Activated naive CD8-positive, alpha-beta T cell (primary cell): ENCODE data around the gene GORASP1.
"Not testable (repeated sequence)": the region's sequence is repeated elsewhere in the genome, so short reads cannot be mapped to it uniquely, and the experiment has no call there.

Source experiments
- H3K27ac Mint-ChIP-seq: one replicate; pipeline ENCODE4 v1.8.0; 2021; ENCODE audit warnings: mixed read lengths
- H3K27me3 Mint-ChIP-seq: one replicate; pipeline ENCODE4 v1.8.0; 2021; ENCODE audit warnings: mixed read lengths
- H3K36me3 Mint-ChIP-seq: one replicate; pipeline ENCODE4 v1.8.0; 2021; ENCODE audit warnings: mixed read lengths
- H3K4me1 Mint-ChIP-seq: one replicate; pipeline ENCODE4 v1.8.0; 2021; ENCODE audit warnings: low read depth, mixed read lengths
- H3K4me3 Mint-ChIP-seq: one replicate; pipeline ENCODE4 v1.8.0; 2021; ENCODE audit warnings: mild to moderate bottlenecking, mixed read lengths
- H3K9me3 Mint-ChIP-seq: one replicate; pipeline ENCODE4 v1.8.0; 2021; ENCODE audit warnings: low read depth, mixed read lengths

Gene GORASP1

GRCh38 chr3:39088889-39089288 is 18.5 kb downstream of the GORASP1 start:
- Mint-ChIP-seq H3K9me3 (no peaks in the 10 kb centered on the region), H3K4me3 (no peak overlapping the region), H3K36me3 (peaks cover 2% of the 10 kb centered on the region), H3K27me3 (no peaks in the 10 kb centered on the region), H3K27ac (no peak overlapping the region), H3K4me1 (no peaks in the 10 kb centered on the region)

- peaks cover 3% of the 10 kb centered on the region for H3K36me3 Mint-ChIP-seq
- no peaks in the 10 kb centered on the region for H3K4me1 Mint-ChIP-seq
- H3K27ac Mint-ChIP-seq: no peak overlapping the region
- no peaks in the 10 kb centered on the region for H3K9me3 Mint-ChIP-seq
- no peaks in the 10 kb centered on the region for H3K27me3 Mint-ChIP-seq
- H3K4me3 Mint-ChIP-seq: no peak overlapping the region
Observed at GRCh38 chr3:39088456-39088855, 19.0 kb downstream of the GORASP1 start.

GRCh38 chr3:39086144-39086543 is 21.3 kb downstream of the GORASP1 start:
- Mint-ChIP-seq H3K36me3 (peaks cover 9% of the 10 kb centered on the region), H3K4me3 (no peak overlapping the region), H3K27ac (no peak overlapping the region), H3K4me1 (peaks cover 2% of the 10 kb centered on the region), H3K9me3 (no peaks in the 10 kb centered on the region), H3K27me3 (no peaks in the 10 kb centered on the region)

GRCh38 chr3:39082666-39083313 is 24.6 kb downstream of the GORASP1 start:
- Mint-ChIP-seq H3K36me3 (peaks cover 10% of the 10 kb centered on the region), H3K9me3 (no peaks in the 10 kb centered on the region), H3K4me3 (no peak overlapping the region), H3K27ac (peak overlapping the region; percentile 5), H3K27me3 (no peaks in the 10 kb centered on the region), H3K4me1 (peaks cover 2% of the 10 kb centered on the region)

- Mint-ChIP-seq H3K4me3 (no peak overlapping the region), H3K27me3 (no peaks in the 10 kb centered on the region), H3K4me1 (peaks cover 2% of the 10 kb centered on the region), H3K9me3 (no peaks in the 10 kb centered on the region), H3K27ac (peak overlapping the region; percentile 8), H3K36me3 (peaks cover 12% of the 10 kb centered on the region)
Observed at GRCh38 chr3:39080026-39080425, 27.4 kb downstream of the GORASP1 start.

DNA sequence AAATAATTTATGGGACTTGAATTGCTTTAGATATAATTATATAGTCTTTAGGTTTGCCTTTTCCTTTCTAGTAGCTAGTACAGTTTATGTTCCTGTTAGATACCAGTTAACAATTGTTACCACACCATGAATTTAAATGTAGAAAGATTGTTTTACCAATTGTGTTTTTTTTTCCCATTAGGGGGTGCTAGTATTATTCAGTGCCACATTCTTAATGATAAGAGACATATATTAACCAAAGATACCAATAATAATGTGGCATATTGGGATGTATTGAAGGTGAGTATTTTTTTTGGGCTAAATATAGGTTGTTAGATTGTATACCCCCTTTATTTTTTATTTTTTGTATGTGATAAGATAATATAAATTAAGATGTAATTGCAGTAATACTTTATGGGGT is 27.9 kb downstream of the GORASP1 start:
- no peaks in the 10 kb centered on the region for H3K27me3 Mint-ChIP-seq
- peaks cover 15% of the 10 kb centered on the region for H3K36me3 Mint-ChIP-seq
- no peaks in the 10 kb centered on the region for H3K9me3 Mint-ChIP-seq
- peaks cover 2% of the 10 kb centered on the region for H3K4me1 Mint-ChIP-seq
- H3K4me3 Mint-ChIP-seq: no peak overlapping the region
- no peak overlapping the region for H3K27ac Mint-ChIP-seq

DNA sequence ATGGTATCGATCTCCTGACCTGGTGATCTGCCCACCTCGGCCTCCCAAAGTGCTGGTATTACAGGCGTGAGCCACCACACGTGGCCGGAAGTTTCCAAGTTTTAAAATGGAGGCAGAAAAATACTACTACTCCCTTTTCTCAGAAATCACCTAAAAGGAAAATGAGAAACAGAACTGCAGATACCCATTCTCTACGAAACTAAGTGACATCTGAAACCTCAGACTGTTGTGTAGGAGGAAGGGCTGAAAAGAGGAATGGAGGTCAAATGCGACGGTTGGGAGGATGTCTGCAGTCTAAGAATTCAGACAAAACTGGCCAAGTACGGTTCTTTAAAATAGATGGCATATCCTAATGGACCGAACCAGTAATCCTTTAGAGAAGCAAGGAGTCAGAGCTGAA is 31.5 kb downstream of the GORASP1 start:
- Mint-ChIP-seq H3K27me3 (no peaks in the 10 kb centered on the region), H3K4me3 (no peak overlapping the region), H3K36me3 (peaks cover 20% of the 10 kb centered on the region)

GRCh38 chr3:39068556-39068955 is 38.9 kb downstream of the GORASP1 start:
- H3K9me3 Mint-ChIP-seq: no peaks in the 10 kb centered on the region
- H3K27ac Mint-ChIP-seq: no peak overlapping the region
- H3K27me3 Mint-ChIP-seq: no peaks in the 10 kb centered on the region
- peaks cover 7% of the 10 kb centered on the region for H3K4me1 Mint-ChIP-seq
- no peak overlapping the region for H3K4me3 Mint-ChIP-seq
- peaks cover 27% of the 10 kb centered on the region for H3K36me3 Mint-ChIP-seq

More for the DNA sequence above, 31.5 kb downstream of the GORASP1 start:
- H3K9me3 Mint-ChIP-seq: no peaks in the 10 kb centered on the region
- no peaks in the 10 kb centered on the region for H3K4me1 Mint-ChIP-seq
- H3K27ac Mint-ChIP-seq: no peak overlapping the region

GRCh38 chr3:39067286-39067685 is 40.1 kb downstream of the GORASP1 start:
- Mint-ChIP-seq H3K27me3 (no peaks in the 10 kb centered on the region), H3K4me3 (no peak overlapping the region), H3K9me3 (no peaks in the 10 kb centered on the region), H3K27ac (no peak overlapping the region), H3K4me1 (peaks cover 10% of the 10 kb centered on the region), H3K36me3 (peaks cover 17% of the 10 kb centered on the region)

GRCh38 chr3:39065197-39065596 is 42.2 kb downstream of the GORASP1 start:
- Mint-ChIP-seq H3K27ac (no peak overlapping the region), H3K27me3 (no peaks in the 10 kb centered on the region), H3K9me3 (no peaks in the 10 kb centered on the region), H3K36me3 (peaks cover 19% of the 10 kb centered on the region), H3K4me3 (no peak overlapping the region), H3K4me1 (peaks cover 21% of the 10 kb centered on the region)

GRCh38 chr3:39064646-39065045 is 42.8 kb downstream of the GORASP1 start:
- Mint-ChIP-seq H3K4me1 (peaks cover 21% of the 10 kb centered on the region), H3K27me3 (no peaks in the 10 kb centered on the region), H3K36me3 (peaks cover 21% of the 10 kb centered on the region), H3K27ac (no peak overlapping the region), H3K4me3 (no peak overlapping the region), H3K9me3 (no peaks in the 10 kb centered on the region)

DNA sequence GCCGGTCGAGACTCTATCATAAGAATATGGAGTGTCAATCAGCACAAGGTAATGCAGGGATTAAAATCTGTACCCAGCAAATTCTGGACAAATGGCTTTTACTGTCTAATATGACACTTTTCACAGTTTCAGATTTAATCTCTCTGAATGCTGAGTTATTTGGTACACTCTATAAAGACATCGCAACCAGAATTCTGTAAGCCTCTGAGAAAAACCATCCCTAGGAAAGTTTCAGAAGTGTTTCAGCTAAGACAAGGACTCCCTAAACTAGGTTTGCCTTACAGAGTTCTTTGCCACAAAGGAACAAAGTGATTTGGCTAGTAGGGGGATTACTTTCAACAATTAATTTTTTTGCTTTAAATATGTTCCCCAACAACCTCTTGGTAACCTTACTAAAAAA is 44.3 kb downstream of the GORASP1 start:
- Mint-ChIP-seq H3K9me3 (no peaks in the 10 kb centered on the region), H3K4me3 (no peak overlapping the region), H3K27ac (no peak overlapping the region), H3K4me1 (peaks cover 32% of the 10 kb centered on the region), H3K27me3 (no peaks in the 10 kb centered on the region), H3K36me3 (peaks cover 23% of the 10 kb centered on the region)

- no peak overlapping the region for H3K4me3 Mint-ChIP-seq
- H3K9me3 Mint-ChIP-seq: no peaks in the 10 kb centered on the region
- H3K36me3 Mint-ChIP-seq: peaks cover 18% of the 10 kb centered on the region
- no peaks in the 10 kb centered on the region for H3K27me3 Mint-ChIP-seq
- H3K27ac Mint-ChIP-seq: peak overlapping the region; percentile 0
- peaks cover 34% of the 10 kb centered on the region for H3K4me1 Mint-ChIP-seq
Observed at GRCh38 chr3:39062180-39062579, 45.2 kb downstream of the GORASP1 start.

- H3K4me1 Mint-ChIP-seq: peaks cover 42% of the 10 kb centered on the region
- not testable (repeated sequence) for H3K27me3 Mint-ChIP-seq, H3K27ac Mint-ChIP-seq, H3K9me3 Mint-ChIP-seq, H3K4me3 Mint-ChIP-seq
- H3K36me3 Mint-ChIP-seq: peaks cover 17% of the 10 kb centered on the region
Observed at GRCh38 chr3:39061228-39061627, 46.2 kb downstream of the GORASP1 start.

GRCh38 chr3:39056151-39056550 is 51.3 kb downstream of the GORASP1 start:
- H3K4me1 Mint-ChIP-seq: peaks cover 59% of the 10 kb centered on the region
- H3K4me3 Mint-ChIP-seq: no peak overlapping the region
- H3K27ac Mint-ChIP-seq: peak overlapping the region; percentile 31

GRCh38 chr3:39053696-39054095 is 53.7 kb downstream of the GORASP1 start:
- H3K27me3 Mint-ChIP-seq: no peaks in the 10 kb centered on the region
- H3K4me3 Mint-ChIP-seq: peak overlapping the region; percentile 67
- no peaks in the 10 kb centered on the region for H3K36me3 Mint-ChIP-seq
- peaks cover 69% of the 10 kb centered on the region for H3K4me1 Mint-ChIP-seq
- H3K27ac Mint-ChIP-seq: peak overlapping the region; percentile 12
- no peaks in the 10 kb centered on the region for H3K9me3 Mint-ChIP-seq

More at GRCh38 chr3:39056151-39056550, 51.3 kb downstream of the GORASP1 start:
- Mint-ChIP-seq H3K36me3 (peaks cover 9% of the 10 kb centered on the region), H3K27me3 (no peaks in the 10 kb centered on the region), H3K9me3 (no peaks in the 10 kb centered on the region)
